ENCODE results near the gene IER2. TPM values are rescaled to one million over a fixed set of nuclear protein-coding genes. Genes with fewer than 3 reads are reported as not detected.

IER2 gene
- total and polyA plus RNA-seq, 9 of the 15 experiments (the other 6 are each of a cell fraction or from before 2014, with no cell fraction given) = 4.5 to 205 (median 23.7) TPM

DNA sequence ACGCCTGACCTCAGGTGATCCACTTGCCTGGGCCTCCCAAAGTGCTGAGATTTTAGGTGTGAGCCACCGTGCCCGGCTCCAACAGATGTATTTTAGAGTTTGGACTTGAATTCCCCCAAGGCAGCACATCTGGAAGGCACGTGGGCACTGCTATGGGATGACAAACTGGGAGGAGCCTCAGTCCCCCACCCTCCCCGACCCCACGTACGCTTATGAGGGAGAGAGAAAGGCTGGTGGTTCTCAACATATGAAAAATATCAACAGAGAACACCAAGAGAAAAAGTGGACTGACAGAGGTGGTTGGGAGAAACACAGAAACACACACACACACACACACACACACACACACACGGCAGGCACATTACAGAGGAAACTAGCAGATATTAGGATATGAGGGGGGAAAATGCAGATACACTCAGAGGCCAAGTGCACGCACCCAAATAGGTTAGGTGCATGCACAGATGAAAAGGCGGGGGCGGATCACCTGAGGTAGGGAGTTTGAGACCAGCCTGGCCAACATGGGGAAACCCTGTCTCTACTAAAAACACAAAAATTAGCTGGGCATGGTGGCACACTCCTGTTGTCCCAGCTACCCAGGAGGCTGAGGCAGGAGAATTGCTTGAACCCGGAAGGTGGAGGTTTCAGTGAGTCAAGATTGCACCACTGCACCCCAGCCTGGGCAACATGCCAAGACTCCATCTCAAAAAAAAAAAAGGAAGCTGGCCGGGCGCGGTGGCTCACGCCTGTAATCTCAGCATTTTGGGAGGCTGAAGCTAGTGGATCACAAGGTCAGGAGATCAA, 3.2 kb upstream of the IER2 start (continued):
- TF ChIP-seq, protein P1, sequence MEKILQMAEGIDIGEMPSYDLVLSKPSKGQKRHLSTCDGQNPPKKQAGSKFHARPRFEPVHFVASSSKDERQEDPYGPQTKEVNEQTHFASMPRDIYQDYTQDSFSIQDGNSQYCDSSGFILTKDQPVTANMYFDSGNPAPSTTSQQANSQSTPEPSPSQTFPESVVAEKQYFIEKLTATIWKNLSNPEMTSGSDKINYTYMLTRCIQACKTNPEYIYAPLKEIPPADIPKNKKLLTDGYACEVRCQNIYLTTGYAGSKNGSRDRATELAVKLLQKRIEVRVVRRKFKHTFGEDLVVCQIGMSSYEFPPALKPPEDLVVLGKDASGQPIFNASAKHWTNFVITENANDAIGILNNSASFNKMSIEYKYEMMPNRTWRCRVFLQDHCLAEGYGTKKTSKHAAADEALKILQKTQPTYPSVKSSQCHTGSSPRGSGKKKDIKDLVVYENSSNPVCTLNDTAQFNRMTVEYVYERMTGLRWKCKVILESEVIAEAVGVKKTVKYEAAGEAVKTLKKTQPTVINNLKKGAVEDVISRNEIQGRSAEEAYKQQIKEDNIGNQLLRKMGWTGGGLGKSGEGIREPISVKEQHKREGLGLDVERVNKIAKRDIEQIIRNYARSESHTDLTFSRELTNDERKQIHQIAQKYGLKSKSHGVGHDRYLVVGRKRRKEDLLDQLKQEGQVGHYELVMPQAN (IDR thresholded peaks at IDR 0.05; ENCODE audit: borderline replicate concordance) = no peak
- TF ChIP-seq, protein P2, sequence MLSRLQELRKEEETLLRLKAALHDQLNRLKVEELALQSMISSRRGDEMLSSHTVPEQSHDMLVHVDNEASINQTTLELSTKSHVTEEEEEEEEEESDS (CRISPR knock-in tag; IDR thresholded peaks at IDR 0.05) = no peak
- TF ChIP-seq RUNX1 (IDR thresholded peaks at IDR 0.05; ENCODE audit: low read depth) = no peak
- TF ChIP-seq, protein P3, sequence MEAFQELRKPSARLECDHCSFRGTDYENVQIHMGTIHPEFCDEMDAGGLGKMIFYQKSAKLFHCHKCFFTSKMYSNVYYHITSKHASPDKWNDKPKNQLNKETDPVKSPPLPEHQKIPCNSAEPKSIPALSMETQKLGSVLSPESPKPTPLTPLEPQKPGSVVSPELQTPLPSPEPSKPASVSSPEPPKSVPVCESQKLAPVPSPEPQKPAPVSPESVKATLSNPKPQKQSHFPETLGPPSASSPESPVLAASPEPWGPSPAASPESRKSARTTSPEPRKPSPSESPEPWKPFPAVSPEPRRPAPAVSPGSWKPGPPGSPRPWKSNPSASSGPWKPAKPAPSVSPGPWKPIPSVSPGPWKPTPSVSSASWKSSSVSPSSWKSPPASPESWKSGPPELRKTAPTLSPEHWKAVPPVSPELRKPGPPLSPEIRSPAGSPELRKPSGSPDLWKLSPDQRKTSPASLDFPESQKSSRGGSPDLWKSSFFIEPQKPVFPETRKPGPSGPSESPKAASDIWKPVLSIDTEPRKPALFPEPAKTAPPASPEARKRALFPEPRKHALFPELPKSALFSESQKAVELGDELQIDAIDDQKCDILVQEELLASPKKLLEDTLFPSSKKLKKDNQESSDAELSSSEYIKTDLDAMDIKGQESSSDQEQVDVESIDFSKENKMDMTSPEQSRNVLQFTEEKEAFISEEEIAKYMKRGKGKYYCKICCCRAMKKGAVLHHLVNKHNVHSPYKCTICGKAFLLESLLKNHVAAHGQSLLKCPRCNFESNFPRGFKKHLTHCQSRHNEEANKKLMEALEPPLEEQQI (IDR thresholded peaks at IDR 0.05) = no peak
- no peak for TF ChIP-seq MYBL2 (IDR thresholded peaks at IDR 0.05; ENCODE audit: low read depth)
- no peak for TF ChIP-seq MYBL2 (CRISPR knock-in tag; IDR thresholded peaks at IDR 0.05; ENCODE audit: borderline replicate concordance)
- TF ChIP-seq SRSF3 (IDR thresholded peaks at IDR 0.05; ENCODE audit: insufficient read depth, low read length) = no peak
- TF ChIP-seq DACH1 (IDR thresholded peaks at IDR 0.05; ENCODE audit: partially characterized antibody) = no peak
- TF ChIP-seq CC2D1A (IDR thresholded peaks at IDR 0.05) = peak; percentile 73; the same call in 1 of the 2 replicates
- peak; percentile 93 for TF ChIP-seq CEBPB (tag; IDR thresholded peaks at IDR 0.05)
- TF ChIP-seq FOXP1 (CRISPR knock-in tag; IDR thresholded peaks at IDR 0.05) = no peak
- no peak for TF ChIP-seq XRCC5 (IDR thresholded peaks at IDR 0.05; ENCODE audit: low read depth, low read length)
- TF ChIP-seq, protein P4, sequence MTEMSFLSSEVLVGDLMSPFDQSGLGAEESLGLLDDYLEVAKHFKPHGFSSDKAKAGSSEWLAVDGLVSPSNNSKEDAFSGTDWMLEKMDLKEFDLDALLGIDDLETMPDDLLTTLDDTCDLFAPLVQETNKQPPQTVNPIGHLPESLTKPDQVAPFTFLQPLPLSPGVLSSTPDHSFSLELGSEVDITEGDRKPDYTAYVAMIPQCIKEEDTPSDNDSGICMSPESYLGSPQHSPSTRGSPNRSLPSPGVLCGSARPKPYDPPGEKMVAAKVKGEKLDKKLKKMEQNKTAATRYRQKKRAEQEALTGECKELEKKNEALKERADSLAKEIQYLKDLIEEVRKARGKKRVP (CRISPR knock-in tag; IDR thresholded peaks at IDR 0.05) = no peak
- TF ChIP-seq CBX1 (IDR thresholded peaks at IDR 0.05; ENCODE audit: low read depth) = peak; percentile 34
- TF ChIP-seq CXXC5 (CRISPR knock-in tag; IDR thresholded peaks at IDR 0.05) = peak; percentile 64
- peak; percentile 92 for TF ChIP-seq ZNF384 (IDR thresholded peaks at IDR 0.05; ENCODE audit: low read depth, low read length)
- TF ChIP-seq LCOR (CRISPR knock-in tag; IDR thresholded peaks at IDR 0.05) = peak; percentile 69; the same call in 1 of the 2 replicates
- no peak for TF ChIP-seq GTF2A2 (tag; IDR thresholded peaks at IDR 0.05)
- TF ChIP-seq EZH2 (IDR thresholded peaks at IDR 0.05; ENCODE audit: borderline replicate concordance, low read depth, low read length) = no peak
- no peak for TF ChIP-seq POLR2B (IDR thresholded peaks at IDR 0.05; ENCODE audit: low read depth, partially characterized antibody)
- TF ChIP-seq CAMTA2 (CRISPR knock-in tag; conservative IDR thresholded peaks at IDR 0.05) = no peak
- peak; percentile 76; the same call in 1 of the 2 replicates for TF ChIP-seq HDAC2 (IDR thresholded peaks at IDR 0.05)
- TF ChIP-seq OTX1 (CRISPR knock-in tag; IDR thresholded peaks at IDR 0.05) = 0 out of 2 replicates have a peak, but pooled peaks have one; percentile 29
- no peak for TF ChIP-seq HEY1 (CRISPR knock-in tag; IDR thresholded peaks at IDR 0.05; ENCODE audit: borderline replicate concordance)
- TF ChIP-seq BCOR (IDR thresholded peaks at IDR 0.05) = peak; percentile 80; the same call in 1 of the 2 replicates
